ENCODE data around the gene COL18A1. TPM values are rescaled to one million over a fixed set of nuclear protein-coding genes. Genes with fewer than 3 reads are reported as not detected.

The COL18A1 gene
- total and polyA plus RNA-seq, 2 donors (not counting 1 experiment from before 2014, with no cell fraction given), result 15.6 to 24.7 TPM

GRCh38 chr21:45551783-45552695 is 147.1 kb downstream of the COL18A1 start:
- H3K4me3 Mint-ChIP-seq, result peak overlapping the region; percentile 68
- Histone ChIP-seq H3K27ac (ENCODE audit: low read length in 2 of 2) (no peak overlapping the region), H3K36me3 (replicated peaks in 1 of 2; ENCODE audit: control extremely low read depth in 1 of 2, control insufficient read depth in 1 of 2, extremely low read depth in 1 of 2, insufficient read depth in 2 of 2, low read length in 1 of 2) (no peaks in the 10 kb centered on the region), H3K9me3 (ENCODE audit: control extremely low read depth in 1 of 3, control insufficient read depth in 2 of 3, insufficient read depth in 1 of 3, low read length in 2 of 3) (no peaks in the 10 kb centered on the region), H3K4me2 (replicated peaks; ENCODE audit: low read depth, low read length, poor library complexity, severe bottlenecking) (peak overlapping the region; percentile 72), H3K79me2 (ENCODE audit: control insufficient read depth, insufficient read depth, low read length) (no peaks in the 10 kb centered on the region), H3K9ac (ENCODE audit: low read length) (no peak overlapping the region), H3K4me1 (ENCODE audit: control insufficient read depth in 2 of 2, insufficient read depth in 2 of 2, low read length in 2 of 2) (peaks cover 34 to 56% of the 10 kb centered on the region in 2 donors), H3K4me3 (ENCODE audit: control extremely low read depth in 1 of 5, extremely low read depth in 1 of 5, insufficient read depth in 1 of 5, low read depth in 2 of 5, low read length in 4 of 5) (peak overlapping the region in 1 of 5 experiments; percentile 15), H3K27me3 (replicated peaks in 1 of 4; ENCODE audit: control extremely low read depth in 1 of 4, control insufficient read depth in 3 of 4, insufficient read depth in 4 of 4, low read length in 3 of 4) (no peaks in the 10 kb centered on the region), H2AFZ (ENCODE audit: insufficient read depth, low read depth, low read length, poor library complexity, severe bottlenecking) (no peak overlapping the region), H4K20me1 (ENCODE audit: control insufficient read depth, insufficient read depth, low read length, poor library complexity, severe bottlenecking) (no peaks in the 10 kb centered on the region)
- CTCF ChIA-PET, result interaction anchor here (1.2 kb wide), 1 partner anchor 45 kb away, joined by 3 read pairs; no protein-coding TSS in a partner anchor
- POLR2A ChIA-PET, result no interaction called here
- no peak for DNase-seq
- TF ChIP-seq CTCF (IDR thresholded peaks at IDR 0.05) (no peak), EZH2 (IDR thresholded peaks at IDR 0.05; ENCODE audit: borderline replicate concordance, insufficient read depth, low read depth, low read length, poor library complexity, severe bottlenecking) (no peak)
- 87% methylated on average over 35 of the region's 35 CpGs for WGBS (ENCODE audit: insufficient coverage)
- H3K27ac Mint-ChIP-seq, result peak overlapping the region; percentile 75
- H3K27me3 Mint-ChIP-seq, result no peaks in the 10 kb centered on the region
- no peak for ATAC-seq (ENCODE audit: low read depth)
- H3K9me3 Mint-ChIP-seq (ENCODE audit: insufficient read depth), result no peaks in the 10 kb centered on the region
- intact Hi-C loops (cut with micrococcal nuclease), result no loop called here
- peaks cover 43% of the 10 kb centered on the region for H3K4me1 Mint-ChIP-seq
